Glomerular visceral epithelial cell (primary cell): ENCODE data around the gene S1PR4.
"Not testable (repeated sequence)": the region's sequence is repeated elsewhere in the genome, so short reads cannot be mapped to it uniquely, and the experiment has no call there.

Experiments
- DNase-seq: peaks from one replicate; pipeline ENCODE4 v3.0.0-alpha.2; 2016; ENCODE audit errors: extremely low spot score

The S1PR4 gene

DNA sequence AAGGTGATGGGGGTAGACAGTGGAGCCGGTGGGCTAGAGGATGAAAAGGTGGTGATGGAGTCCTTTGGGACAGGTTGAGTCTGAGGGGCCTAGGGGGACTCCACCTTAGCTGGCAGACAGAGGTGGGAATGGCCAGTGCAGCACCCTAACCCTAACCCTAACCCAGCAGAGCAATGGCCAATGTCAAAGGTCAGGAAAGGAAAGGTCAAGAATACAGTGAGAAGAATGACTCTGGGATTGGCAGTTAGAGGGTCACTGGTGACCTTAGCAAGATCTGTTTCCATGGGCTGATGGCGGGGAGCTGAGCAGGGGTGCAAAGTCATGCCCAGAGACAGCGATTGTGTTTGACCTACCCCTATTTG lies 26.2 kb upstream of the S1PR4 start:
- no peak for DNase-seq

DNA sequence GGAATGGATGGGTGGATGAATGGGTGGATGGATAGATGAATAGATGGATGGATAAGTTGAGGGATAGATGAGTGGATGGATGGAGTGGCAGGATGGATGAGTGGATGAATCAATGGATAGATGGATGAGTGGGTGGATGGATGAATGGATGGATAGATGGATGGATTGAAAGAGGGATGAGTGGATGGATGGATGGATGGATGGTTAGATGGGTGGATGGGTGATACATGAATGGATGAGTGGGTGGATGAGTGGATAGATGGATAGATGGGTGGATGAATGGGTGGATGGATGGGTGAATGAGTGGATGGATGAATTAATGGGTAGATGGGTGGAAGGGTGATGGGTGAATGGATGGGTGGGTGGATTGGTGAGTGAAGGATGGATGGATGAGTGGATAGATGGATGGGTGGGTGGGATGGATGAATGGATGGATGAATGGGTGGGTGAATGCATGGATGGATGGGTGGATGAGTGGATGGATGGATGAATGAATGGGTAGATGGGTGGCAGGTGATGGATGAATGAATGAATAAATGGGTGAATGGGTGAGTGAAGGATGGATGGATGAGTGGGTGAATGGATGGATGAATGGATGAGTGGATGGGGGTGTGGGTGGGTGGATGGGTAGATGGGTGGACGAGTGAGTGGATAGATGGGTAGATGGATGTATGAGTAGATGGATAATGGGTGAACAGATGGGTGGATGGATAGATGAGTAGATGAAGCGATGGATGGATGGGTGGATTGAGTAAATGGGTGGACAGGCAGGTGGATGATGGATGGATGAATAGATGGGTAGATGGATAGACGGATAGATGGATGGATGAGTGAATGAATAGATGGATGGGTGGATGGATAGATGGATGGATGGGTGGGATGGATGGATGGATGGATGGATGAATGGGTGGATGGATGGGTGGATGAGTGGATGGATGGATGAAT lies 25.0 kb upstream of the S1PR4 start:
- no peak for DNase-seq

DNA sequence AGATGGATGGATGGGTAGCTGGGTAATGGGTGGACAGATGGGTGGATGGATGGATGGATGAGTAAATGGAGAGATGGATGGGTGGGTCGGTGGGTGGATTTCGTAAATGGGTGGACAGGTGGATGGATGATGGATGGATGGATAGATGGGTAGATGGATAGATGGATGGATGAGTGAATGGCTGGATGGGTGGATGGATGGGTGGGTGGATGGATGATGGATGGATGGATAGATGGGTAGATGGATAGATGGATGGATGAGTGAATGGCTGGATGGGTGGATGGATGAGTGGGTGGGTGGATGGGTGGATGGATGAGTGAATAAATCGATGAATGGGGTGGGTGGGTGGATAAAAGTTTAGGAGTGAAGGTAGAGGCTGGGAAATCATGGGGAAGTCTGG lies 24.1 kb upstream of the S1PR4 start:
- DNase-seq = not testable (repeated sequence)

DNA sequence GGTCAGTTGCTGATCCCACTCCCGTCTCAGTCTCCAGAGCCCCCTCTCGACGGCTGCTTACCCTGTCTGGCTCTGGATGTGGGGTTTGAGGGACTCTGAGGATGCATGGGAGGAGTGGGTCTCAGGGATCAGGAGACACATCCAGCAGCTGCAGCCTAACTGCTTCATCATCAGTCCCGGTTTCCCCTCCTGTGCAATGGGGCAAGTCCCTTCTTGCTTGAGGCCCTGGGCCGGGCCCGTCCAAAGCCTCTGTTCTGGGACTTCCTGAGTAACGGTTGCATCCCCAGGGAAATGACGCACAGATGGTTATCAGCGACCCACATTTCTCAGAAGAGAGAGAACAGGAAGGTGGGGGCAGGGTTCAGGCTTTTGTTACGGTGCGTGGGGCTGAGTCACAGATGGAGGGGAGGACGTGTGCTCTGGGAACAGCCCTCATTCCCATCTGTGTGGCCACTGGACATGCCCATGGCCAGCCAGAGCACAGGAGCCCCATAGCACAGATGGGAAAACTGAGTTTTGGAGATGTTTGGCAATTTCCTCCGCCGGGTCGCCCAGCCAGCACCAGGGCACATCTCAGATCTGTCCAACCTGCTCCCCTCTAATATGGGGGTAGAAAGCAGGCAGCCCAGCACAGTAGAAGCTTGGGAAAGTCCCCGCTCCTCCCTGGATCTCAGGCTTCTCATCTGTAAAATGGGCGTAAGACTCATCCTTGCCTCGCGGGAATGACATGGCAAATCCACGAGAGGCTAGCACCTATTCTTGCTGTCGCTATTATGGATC lies 23.4 kb upstream of the S1PR4 start:
- peak; percentile 85 for DNase-seq

DNA sequence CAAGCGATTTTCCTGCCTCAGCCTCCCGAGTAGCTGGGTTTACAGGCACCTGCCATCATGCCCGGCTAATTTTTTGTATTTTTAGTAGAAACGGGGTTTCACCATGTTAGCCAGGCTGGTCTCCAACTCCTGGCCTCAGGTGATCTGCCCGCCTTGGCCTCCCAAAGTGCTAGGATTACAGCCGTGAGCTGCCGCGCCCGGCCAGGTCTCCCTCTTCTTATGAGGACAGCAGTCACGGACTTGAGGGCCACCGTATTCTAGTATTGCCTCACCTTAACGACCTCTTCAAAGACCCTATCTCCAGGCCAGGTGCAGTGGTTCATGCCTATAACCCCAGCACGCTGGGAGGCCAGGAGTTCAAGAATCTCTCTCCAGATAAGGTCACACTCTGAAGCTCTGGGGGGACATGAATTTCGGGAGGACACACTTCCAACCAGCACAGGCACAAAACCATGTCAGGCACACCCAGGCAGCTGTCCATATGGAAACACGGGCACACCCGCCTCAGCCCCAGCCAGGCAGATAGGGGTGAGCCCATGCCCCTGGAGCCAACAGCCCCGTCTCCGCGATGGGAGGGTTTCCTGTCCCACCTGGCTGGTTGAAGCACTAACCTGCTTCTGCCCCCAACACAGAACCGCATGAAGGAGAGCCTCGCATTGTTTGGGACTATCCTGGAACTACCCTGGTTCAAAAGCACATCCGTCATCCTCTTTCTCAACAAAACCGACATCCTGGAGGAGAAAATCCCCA lies 21.3 kb upstream of the S1PR4 start:
- no peak for DNase-seq

DNA sequence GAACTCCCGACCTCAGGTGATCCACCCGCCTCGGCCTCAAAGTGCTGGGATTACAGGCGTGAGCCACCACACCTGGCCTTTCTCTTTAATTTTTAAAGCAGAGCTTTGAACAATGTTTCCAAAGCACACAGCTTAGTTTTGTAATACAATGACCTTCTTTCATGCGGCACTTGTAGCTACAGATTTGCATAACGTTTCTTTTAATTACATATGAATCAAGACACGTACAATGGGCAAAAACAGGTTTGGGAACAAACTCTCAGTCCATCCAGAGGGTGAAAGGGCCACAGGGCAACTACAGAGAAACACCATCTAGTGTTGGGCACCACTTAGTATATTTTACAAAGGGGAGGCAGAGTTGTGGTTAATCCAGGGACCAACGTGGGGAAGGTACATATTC lies 19.0 kb upstream of the S1PR4 start:
- DNase-seq = no peak

DNA sequence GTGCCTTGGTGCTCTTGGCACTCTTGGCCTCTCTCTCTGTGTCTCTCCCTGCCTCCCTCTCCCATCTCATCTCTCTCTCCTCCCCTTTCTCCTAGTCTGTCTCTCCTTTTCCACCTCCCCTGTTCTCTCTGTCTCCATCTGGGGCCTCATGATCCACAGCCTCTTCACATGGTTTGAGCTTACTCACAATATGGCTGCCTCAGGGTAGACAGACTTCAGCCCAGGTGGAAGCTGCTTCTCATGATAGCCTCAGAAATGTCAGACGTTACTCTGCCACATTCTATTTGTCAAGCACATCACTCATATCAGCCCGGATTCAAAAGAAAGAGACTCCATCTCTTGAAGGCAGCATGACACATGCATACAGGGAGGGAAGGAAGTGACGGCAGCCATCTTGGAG lies 18.4 kb upstream of the S1PR4 start:
- no peak for DNase-seq

DNA sequence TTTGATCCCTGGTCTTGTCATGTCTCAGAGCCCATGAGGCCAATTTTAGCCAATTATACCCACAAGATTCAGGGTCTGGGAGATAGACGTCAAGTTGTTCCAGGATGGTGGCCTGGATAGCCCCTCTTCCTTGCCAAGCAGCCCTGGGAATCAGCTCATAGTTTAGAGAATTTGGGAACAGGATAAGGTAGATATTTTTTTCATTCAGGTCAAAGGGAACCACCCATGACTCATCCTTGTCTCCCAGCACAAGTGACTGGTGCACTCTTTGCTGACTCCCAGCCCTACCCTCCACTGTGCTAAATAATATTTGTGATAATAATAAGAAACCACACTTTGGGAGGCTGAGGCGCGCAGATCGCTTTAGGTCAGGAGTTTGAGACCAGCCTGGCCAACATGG lies 17.1 kb upstream of the S1PR4 start:
- DNase-seq = no peak

DNA sequence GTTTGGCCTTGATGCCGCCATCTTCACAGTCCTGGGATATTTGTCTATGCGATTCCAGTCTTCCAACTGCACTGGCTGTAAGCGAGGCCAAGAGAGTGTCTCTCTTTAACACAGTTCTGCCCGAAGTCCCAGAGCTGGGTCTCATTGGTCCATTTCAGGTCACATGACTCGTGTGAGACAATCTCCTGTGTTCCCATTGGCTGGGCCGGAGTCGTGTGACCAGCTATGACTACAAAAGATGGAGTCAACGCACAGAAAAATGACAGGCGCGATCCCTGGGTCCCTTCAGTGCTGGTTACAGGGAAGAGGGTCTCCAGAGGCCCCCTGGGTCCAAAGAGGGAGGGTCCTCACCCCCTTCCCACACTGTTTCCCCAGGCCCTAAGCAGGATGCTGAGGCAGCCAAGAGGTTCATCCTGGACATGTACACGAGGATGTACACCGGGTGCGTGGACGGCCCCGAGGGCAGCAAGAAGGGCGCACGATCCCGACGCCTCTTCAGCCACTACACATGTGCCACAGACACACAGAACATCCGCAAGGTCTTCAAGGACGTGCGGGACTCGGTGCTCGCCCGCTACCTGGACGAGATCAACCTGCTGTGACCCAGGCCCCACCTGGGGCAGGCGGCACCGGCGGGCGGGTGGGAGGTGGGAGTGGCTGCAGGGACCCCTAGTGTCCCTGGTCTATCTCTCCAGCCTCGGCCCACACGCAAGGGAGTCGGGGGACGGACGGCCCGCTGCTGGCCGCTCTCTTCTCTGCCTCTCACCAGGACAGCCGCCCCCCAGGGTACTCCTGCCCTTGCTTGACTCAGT lies 15.9 kb upstream of the S1PR4 start:
- DNase-seq = no peak

DNA sequence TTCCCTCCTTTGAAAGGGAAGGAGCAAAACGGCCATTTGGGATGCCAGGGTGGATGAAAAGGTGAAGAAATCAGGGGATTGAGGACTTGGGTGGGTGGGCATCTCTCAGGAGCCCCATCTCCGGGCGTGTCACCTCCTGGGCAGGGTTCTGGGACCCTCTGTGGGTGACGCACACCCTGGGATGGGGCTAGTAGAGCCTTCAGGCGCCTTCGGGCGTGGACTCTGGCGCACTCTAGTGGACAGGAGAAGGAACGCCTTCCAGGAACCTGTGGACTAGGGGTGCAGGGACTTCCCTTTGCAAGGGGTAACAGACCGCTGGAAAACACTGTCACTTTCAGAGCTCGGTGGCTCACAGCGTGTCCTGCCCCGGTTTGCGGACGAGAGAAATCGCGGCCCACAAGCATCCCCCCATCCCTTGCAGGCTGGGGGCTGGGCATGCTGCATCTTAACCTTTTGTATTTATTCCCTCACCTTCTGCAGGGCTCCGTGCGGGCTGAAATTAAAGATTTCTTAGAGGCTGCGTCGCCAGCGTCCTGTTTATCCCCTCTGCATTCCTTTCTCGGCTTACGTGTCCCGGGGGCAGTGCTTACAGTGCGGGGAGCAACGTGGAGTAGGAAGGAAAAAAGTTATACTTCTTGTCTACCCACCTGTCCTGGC lies 15.2 kb upstream of the S1PR4 start:
- DNase-seq = peak; percentile 73

DNA sequence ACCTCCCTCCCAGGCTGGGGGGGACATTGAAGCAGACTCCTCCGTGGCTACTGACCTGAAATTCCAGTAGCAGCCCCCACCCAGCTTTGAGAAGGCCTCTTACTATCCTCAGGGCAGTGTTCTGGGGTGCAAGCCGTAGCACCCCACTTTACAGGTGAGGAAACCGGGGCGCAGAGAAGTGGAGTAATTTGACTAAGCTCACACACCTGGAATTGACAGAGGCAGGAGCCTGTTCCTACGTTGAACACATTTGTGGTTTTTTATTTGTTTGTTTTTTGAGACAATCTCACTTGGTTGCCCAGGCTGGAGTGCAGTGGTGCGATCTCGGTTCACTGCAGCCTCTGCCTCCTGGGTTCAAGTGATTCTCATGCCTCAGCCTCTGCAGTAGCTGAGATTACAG lies 14.6 kb upstream of the S1PR4 start:
- no peak for DNase-seq

DNA sequence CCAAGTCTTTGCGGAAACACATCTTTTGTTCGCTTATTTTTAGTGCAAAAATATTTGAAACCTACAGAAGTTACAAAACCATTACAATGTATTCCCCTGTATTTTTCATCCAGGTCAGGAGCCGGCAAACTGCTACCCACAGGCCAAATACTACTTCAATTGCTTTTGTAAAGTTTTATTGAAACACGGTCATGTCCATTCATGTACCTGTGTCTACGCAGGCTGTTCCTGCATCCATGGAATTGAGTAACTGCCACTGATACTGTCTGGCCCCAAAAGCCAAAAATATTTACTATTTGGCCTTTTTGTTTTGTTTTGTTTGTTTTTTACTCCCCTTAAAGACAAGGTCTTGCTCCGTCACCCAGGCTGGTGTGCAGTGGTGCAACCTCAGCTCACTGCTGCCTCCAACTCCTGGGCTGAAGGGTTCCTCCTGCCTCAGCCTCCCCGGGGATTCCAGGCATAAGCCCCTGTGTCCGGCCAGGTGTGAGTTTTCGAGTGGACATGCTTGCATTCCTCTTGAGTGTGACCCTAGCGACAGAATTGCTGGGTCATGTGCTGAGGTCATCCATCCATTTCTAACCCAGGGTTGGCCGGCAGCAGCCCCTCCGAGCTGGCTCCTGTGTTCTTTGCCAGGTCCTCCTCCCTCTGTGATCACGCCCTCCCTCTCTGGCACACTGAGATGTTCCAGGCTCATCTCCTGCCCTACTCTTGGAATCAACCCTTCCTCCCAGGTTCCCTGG lies 10.9 kb upstream of the S1PR4 start:
- no peak for DNase-seq

DNA sequence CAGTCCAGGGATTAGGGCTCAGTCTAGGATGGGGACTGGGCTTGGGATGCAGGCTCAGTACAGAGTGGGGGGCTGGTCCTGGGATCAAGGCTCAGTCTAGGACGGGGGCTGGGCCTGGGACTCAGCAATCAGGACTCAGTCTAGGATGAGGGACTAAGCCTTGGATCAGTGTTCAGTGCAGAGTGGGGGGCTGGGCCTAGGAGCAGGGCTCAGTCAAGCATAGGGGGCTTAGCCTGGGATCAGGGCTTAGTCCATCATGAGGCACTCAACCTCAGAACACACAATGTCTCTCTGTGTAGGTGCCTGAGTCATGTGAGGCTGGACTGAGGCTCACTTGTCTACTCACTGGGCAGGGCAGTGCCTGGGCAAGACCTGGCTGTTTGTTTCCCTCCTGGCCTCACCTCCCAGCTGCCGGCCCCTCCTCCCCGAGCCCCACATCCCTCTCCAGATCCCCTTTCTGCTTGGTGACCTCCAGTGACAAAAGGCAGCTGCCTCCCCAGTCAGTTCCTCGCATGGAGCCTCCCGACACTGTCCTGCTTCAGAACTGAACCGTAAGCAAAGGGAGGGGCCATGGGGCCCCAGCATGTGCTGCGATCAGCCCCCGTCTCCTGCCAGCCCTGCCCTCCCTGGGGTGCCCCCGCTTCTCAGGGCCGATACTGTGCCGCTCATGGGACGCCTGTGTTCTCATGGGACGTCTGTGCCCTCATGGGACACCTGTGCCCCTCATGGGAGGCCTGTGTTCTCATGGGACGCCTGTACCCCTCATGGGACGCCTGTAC lies 6.5 kb upstream of the S1PR4 start:
- no peak for DNase-seq

DNA sequence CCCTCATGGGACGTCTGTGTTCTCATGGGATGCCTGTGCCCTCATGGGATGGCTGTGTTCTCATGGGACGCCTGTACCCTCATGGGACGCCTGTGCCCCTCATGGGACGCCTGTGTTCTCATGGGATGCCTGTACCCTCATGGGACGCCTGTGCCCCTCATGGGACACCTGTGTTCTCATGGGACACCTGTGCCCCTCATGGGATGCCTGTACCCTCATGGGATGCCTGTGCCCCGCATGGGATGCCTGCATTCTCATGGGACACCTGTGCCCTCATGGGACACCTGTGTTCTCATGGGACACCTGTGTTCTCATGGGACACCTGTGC lies 5.9 kb upstream of the S1PR4 start:
- DNase-seq = not testable (repeated sequence)

DNA sequence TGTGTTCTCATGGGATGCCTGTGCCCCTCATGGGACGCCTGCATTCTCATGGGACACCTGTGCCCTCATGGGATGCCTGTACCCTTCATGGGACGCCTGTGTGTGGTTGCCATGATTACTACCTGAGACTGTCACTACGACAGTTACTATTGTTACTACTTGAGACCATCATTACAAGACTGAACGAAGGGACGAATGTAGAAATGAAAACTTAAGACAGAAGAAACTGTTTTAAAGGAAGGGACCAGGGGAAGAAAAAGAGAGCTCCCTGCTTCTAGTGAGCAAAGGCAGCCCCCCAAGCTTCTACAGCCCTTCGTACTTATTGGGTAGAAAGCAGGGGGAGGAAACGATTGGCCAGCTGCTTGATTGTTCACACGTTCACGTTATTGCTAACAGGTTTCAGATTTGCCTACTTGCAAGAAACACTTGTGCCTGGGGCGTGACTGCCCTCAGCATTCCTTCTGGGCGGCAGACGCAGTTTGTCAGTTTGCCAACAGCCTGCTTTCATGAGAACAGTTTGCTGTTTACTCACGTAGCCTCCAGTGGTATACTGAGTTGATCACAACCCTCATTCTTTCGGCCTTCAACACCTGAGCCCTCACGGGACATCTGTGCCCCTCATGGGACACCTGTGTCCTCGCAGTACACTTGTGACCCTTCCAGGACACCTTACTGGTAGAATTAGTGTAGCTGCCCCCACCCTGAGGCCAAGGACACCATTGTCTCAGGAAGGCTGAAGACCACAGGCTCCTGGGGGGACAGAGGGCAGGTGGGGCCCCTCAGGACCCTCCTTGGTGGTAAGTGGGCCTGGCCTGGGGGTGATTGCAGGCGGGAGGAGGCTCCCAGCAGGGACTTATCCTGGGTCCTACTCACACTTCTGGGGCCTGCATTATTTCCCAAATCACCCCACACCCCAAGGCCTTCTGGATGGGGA lies 2.5 kb upstream of the S1PR4 start:
- peak; percentile 60 for DNase-seq

DNA sequence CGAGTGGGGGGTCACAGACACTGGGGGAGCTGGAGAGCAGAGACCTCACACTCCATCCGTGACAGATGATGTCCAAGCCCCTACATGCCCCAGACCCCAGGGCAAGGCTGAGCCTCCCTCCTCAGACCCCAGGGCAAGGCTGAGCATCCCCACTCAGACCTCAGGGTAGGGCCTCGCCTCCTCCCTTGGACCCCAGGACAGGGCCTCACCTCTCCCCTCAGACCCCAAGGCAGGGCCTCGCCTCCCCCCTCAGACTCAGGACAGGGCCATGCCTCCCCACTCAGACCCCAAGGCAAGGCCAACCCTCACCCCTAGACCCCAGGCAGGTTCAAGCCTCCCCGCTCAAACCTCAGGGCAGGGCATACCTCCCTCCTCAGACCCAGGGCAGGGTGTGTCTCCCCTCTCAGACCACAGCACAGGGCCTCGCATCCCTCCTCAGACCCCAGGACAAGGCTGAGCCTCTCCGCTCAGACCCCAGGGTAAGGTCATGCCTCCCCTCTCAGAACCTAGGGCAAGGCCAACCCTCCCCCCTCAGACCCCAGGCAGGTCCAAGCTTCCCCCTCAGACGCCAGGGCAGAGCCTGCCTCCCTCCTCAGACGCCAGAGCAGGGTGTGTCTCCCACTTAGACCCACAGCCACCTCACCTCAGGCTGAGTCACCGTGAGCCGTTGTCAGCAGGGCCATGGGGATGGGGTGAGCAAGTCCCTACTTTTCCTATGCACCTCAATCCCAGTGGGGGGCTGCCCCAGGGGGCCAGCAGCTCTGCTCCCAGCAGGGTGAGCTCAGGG lies 1.7 kb upstream of the S1PR4 start:
- peak; percentile 57 for DNase-seq

DNA sequence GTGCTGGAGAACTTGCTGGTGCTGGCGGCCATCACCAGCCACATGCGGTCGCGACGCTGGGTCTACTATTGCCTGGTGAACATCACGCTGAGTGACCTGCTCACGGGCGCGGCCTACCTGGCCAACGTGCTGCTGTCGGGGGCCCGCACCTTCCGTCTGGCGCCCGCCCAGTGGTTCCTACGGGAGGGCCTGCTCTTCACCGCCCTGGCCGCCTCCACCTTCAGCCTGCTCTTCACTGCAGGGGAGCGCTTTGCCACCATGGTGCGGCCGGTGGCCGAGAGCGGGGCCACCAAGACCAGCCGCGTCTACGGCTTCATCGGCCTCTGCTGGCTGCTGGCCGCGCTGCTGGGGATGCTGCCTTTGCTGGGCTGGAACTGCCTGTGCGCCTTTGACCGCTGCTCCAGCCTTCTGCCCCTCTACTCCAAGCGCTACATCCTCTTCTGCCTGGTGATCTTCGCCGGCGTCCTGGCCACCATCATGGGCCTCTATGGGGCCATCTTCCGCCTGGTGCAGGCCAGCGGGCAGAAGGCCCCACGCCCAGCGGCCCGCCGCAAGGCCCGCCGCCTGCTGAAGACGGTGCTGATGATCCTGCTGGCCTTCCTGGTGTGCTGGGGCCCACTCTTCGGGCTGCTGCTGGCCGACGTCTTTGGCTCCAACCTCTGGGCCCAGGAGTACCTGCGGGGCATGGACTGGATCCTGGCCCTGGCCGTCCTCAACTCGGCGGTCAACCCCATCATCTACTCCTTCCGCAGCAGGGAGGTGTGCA lies 587 bp downstream of the S1PR4 start:
- no peak for DNase-seq
